Neural progenitor cell (in vitro differentiated cells): Measurements from ENCODE around the gene ARMC3.

Source experiments
- CTCF ChIP-seq: fragments of 200-600 bp; sonication (generic); IDR thresholded peaks from 2 replicates; pipeline ENCODE4 v1.5.1; 2017; ENCODE audit warnings: antibody characterized with exemption, mild to moderate bottlenecking
- EZH2 ChIP-seq: fragments of 200-600 bp; sonication (generic); IDR thresholded peaks from 2 replicates; pipeline ENCODE4 v1.6.1; 2017; ENCODE audit warnings: antibody characterized with exemption, mild to moderate bottlenecking, moderate library complexity

- no peak for TF ChIP-seq EZH2
- no peak for TF ChIP-seq CTCF
Measured at GRCh38 chr10:22891797-22892196, 36.1 kb upstream of the ARMC3 start.
